ENCODE measurements around the gene RXRA. TPM values are rescaled to one million over a fixed set of nuclear protein-coding genes. Genes with fewer than 3 reads are reported as not detected.

RXRA gene
- polyA plus RNA-seq, 1 donor from 2014 or later, result 0.80 TPM

DNA sequence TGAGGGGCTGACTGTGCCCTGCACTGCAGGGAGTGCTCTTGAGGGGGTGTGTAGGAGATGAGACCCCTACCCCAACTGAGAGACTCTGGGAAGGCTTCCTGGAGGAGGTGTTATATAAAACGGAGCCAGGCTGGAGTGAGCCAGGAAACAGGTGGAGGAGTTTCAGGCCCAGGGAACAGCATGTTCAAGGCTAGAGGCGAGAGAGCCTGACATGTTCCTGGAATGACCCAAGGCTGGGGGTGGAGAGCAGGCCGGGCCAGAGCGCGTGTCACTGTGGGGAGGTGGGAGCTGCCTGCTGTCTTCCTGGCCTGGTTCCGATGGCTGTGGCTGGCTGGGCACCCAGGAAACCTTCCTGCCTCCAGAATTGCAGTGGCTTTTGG, 48.7 kb downstream of the RXRA start:
- Mint-ChIP-seq H3K4me3 (no peak overlapping the region), H3K27ac (peak overlapping the region in 1 of 3 donors; percentile 23), H3K4me1 (peaks cover 0 to 7% (median 3%) of the 10 kb centered on the region in 3 donors)

DNA sequence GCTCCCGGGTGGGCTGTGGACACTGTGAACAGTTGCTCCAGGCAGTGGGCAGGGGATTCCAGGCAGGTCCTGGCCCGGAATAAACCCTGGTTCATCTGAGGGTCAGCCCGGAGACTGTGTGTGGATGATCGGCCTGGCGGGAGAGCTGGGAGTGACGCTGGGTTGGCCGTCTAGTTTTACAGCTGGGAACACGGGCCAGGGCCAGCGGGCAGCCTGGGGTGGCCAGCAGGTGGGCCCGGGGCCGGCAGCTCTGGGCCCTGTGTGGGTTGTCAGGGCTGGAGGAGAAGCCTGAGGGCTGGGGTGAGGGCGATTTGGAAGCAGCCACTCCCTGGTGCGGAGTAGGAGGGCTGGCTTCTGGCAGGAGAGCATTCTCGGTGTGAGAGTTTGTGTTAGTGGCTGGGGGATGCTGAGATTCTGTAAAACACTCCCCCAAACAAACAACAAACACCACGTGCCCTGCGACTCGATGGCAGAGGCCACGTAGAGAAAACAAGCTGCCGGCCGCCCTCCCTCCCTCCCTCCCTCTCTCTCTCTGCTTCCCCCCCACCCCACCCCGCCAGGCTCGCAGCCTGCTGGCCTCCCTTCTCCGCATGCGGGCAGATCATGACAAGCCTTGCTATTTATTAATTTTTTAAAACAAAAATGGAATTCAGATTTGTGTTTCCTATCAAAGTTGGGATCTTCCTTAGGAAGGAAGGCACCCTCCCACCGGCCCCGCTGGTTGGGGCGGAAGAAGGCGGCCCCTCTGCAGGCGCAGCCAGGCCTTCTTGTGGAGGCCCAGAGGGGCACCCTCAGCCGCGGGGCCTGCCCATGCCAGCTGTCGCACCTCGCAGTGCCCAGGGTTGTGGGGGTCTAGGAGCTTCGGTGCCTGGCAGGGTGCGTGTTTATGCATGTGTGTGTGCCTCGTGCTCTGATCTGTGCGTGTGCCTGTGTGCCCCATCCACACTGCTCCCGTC, 49.5 kb downstream of the RXRA start:
- Mint-ChIP-seq H3K4me3 (no peak overlapping the region), H3K27me3 (no peaks in the 10 kb centered on the region), H3K4me1 (peaks cover 0 to 7% (median 3%) of the 10 kb centered on the region in 3 donors), H3K9me3 (no peaks in the 10 kb centered on the region), H3K27ac (no peak overlapping the region), H3K36me3 (peaks cover 6% of the 10 kb centered on the region)

More for the DNA sequence above, 48.7 kb downstream of the RXRA start:
- H3K9me3 Mint-ChIP-seq, result no peaks in the 10 kb centered on the region
- H3K36me3 Mint-ChIP-seq, result peaks cover 6% of the 10 kb centered on the region
- no peaks in the 10 kb centered on the region for H3K27me3 Mint-ChIP-seq

DNA sequence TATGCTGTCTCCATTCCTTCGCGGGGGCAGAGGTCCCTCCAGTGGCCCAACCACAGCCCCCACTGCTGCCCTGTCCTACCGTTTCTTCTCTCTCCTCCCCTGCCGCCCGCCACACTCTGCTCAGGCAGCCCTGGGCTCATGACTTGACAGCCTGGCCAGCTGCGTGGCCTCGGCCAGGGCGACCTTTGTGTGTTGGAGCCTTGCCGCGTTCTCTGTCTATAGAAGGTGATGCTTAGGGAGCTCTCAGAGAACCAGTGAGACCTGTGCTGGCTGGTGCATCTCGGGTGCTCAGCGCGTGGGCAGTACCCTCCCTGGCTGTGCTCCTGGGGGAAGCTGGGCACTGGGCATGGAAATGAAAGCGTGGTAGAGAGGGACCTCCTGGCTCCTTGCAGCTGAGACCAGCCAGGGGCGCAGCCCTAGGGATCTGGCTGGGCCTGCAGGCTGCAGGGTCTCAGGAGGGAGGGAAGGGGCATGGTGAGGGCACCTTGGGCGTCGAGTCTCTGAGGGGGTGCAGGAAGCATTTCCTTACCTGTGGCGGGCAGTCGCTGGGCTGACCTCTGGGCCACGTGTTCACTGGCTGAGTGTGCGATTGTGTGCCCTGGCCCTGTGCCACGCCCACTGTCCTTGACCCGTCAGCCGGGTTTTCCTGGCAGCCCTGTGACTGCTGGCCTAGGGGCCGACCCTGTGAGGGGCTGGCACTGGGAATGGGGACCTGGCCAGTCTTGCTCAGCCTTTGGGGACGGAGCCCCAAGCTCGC, 50.3 kb downstream of the RXRA start:
- Mint-ChIP-seq H3K27ac (no peak overlapping the region), H3K36me3 (peaks cover 6% of the 10 kb centered on the region), H3K4me3 (no peak overlapping the region), H3K27me3 (no peaks in the 10 kb centered on the region), H3K4me1 (peaks cover 0 to 7% (median 4%) of the 10 kb centered on the region in 3 donors), H3K9me3 (no peaks in the 10 kb centered on the region)

GRCh38 chr9:134377143-134377484, 50.9 kb downstream of the RXRA start:
- Mint-ChIP-seq H3K36me3 (peaks cover 4% of the 10 kb centered on the region), H3K9me3 (no peaks in the 10 kb centered on the region), H3K4me1 (peaks cover 0 to 12% (median 9%) of the 10 kb centered on the region in 3 donors), H3K4me3 (no peak overlapping the region), H3K27me3 (no peaks in the 10 kb centered on the region), H3K27ac (no peak overlapping the region)

DNA sequence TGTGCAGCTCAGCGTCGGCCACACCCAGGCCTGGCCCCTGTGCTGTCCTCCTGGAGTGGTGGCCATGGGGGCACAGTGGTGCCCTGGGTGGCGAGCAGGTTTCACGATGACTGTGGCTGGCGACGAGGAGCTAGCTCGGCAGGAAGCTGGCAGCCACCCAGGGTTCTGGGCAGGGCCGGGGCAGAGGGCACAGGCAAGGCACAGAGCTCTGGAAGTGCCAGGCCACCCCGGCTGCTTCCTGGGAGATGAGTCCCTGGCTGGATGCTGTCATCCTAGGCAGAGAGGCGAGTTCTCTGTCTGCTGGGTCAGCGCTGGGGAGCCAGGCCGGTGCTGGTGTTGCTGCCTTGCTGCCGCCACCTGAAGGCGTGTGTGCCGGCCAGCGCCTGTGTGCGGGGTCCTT, 51.7 kb downstream of the RXRA start:
- no peak overlapping the region for H3K27ac Mint-ChIP-seq
- H3K4me1 Mint-ChIP-seq, result peaks cover 0 to 15% (median 10%) of the 10 kb centered on the region in 3 donors
- H3K9me3 Mint-ChIP-seq, result no peaks in the 10 kb centered on the region
- no peaks in the 10 kb centered on the region for H3K27me3 Mint-ChIP-seq
- H3K4me3 Mint-ChIP-seq, result no peak overlapping the region
- H3K36me3 Mint-ChIP-seq, result peaks cover 4% of the 10 kb centered on the region

DNA sequence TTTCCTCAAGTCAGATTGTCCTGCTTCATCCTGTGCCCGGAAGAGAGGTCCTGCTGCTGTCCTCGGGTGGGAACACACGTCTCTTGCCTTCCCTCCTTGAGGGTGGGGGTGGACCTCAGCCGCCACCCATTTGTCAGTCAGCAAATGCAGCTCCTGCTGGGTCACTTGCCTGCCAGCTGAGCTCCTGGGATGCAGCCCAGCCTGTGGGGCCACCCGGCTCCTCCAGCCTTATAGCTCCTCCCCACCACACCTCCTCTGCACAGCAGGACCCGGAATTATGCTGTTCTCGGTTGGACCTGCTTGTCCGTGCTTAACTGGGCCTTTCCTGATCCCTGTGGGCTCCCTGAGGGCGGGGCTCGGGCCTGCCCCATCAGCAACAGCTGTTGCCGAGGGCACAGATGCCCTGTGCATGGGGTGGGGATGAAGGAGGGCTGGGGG, 52.7 kb downstream of the RXRA start:
- Mint-ChIP-seq H3K4me1 (peaks cover 0 to 15% (median 10%) of the 10 kb centered on the region in 3 donors), H3K27me3 (no peaks in the 10 kb centered on the region), H3K36me3 (peaks cover 4% of the 10 kb centered on the region), H3K4me3 (no peak overlapping the region), H3K9me3 (no peaks in the 10 kb centered on the region), H3K27ac (no peak overlapping the region)

DNA sequence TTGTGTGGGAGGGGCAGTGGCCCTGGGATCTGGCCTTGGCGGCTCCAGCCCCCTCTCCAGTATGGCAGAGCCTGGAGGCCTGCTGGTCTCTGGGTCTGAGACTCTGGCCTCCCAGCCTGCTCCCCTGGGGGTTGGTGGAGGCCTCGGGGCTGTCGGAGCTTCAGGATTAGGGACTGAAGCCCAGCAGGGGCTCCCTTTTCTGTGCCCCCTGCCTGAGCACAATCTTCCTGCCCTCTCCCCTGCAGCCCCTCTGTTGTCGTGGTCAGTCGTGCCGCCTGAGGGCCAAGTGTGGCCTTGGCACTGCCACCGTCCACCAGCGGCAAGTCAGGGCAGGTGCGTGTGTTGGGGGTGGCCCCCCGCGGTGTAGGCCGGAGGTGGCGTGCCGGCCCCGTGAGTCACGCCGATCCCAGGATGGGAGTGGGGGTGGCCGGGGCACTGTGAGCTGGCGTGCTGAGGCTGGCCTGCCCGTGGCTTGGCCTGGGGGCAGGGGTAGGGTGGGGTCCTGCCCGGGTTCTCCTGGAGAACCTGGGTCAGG, 53.6 kb downstream of the RXRA start:
- H3K27me3 Mint-ChIP-seq, result no peaks in the 10 kb centered on the region
- H3K4me1 Mint-ChIP-seq, result peaks cover 0 to 11% (median 8%) of the 10 kb centered on the region in 3 donors
- peaks cover 2% of the 10 kb centered on the region for H3K36me3 Mint-ChIP-seq
- H3K4me3 Mint-ChIP-seq, result no peak overlapping the region
- no peak overlapping the region for H3K27ac Mint-ChIP-seq
- H3K9me3 Mint-ChIP-seq, result no peaks in the 10 kb centered on the region

DNA sequence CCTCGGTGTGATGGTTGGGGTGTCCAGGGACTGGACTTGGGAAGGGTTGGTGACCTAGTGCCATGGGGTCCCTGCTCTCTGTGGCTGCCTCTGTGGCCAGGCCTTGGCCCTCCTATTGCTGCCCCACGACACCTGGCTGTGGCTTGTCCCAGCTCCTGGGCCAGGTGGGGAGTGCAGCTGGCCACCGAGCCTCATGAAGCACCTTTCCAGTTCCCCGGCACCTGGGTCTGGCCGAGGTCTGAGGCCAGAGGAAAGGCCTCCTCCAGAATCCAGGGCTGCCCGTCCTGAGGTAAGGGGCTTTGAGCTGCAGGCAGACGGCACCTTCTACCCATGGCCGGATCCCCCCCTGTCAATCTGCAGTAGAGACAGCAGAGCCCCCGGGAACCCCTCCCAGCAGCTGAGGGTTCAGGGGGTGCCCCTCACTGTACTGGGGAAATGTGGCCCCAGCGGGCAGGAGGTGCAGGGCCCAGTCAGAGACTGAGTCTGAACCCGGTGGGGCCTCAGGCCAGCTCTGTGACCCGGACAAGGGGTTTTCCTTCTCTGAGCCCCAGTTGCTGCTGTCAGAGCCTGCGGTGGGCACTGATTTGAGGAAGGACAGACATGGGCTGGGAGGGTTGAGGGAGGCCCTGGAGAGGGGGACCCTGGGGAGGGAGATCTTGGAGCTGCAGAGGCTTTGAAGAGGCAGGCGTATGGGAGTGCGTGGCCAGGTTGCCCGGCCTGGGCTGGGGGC, 54.5 kb downstream of the RXRA start:
- H3K27ac Mint-ChIP-seq, result no peak overlapping the region
- H3K4me1 Mint-ChIP-seq, result peaks cover 0 to 10% (median 7%) of the 10 kb centered on the region in 3 donors
- H3K4me3 Mint-ChIP-seq, result no peak overlapping the region
- peaks cover 2% of the 10 kb centered on the region for H3K36me3 Mint-ChIP-seq
- no peaks in the 10 kb centered on the region for H3K27me3 Mint-ChIP-seq
- no peaks in the 10 kb centered on the region for H3K9me3 Mint-ChIP-seq

GRCh38 chr9:134381272-134381661, 55.0 kb downstream of the RXRA start:
- no peaks in the 10 kb centered on the region for H3K9me3 Mint-ChIP-seq

GRCh38 chr9:134381671-134382516, 55.6 kb downstream of the RXRA start:
- no peaks in the 10 kb centered on the region for H3K36me3 Mint-ChIP-seq
- H3K27ac Mint-ChIP-seq, result peak overlapping the region in 1 of 3 donors; percentile 90
- H3K4me3 Mint-ChIP-seq, result peak overlapping the region in 1 of 4 donors; percentile 87
- H3K9me3 Mint-ChIP-seq, result no peaks in the 10 kb centered on the region
- no peaks in the 10 kb centered on the region for H3K27me3 Mint-ChIP-seq
- peaks cover 0 to 8% (median 7%) of the 10 kb centered on the region in 3 donors for H3K4me1 Mint-ChIP-seq

More at GRCh38 chr9:134381272-134381661, 55.0 kb downstream of the RXRA start:
- Mint-ChIP-seq H3K27me3 (no peaks in the 10 kb centered on the region), H3K4me1 (peaks cover 0 to 10% (median 7%) of the 10 kb centered on the region in 3 donors), H3K27ac (no peak overlapping the region), H3K4me3 (no peak overlapping the region), H3K36me3 (peaks cover 2% of the 10 kb centered on the region)

GRCh38 chr9:134382733-134383132, 56.5 kb downstream of the RXRA start:
- Mint-ChIP-seq H3K27me3 (no peaks in the 10 kb centered on the region), H3K36me3 (no peaks in the 10 kb centered on the region), H3K9me3 (no peaks in the 10 kb centered on the region), H3K4me3 (no peak overlapping the region), H3K4me1 (peaks cover 1 to 8% (median 7%) of the 10 kb centered on the region in 3 donors), H3K27ac (no peak overlapping the region)

DNA sequence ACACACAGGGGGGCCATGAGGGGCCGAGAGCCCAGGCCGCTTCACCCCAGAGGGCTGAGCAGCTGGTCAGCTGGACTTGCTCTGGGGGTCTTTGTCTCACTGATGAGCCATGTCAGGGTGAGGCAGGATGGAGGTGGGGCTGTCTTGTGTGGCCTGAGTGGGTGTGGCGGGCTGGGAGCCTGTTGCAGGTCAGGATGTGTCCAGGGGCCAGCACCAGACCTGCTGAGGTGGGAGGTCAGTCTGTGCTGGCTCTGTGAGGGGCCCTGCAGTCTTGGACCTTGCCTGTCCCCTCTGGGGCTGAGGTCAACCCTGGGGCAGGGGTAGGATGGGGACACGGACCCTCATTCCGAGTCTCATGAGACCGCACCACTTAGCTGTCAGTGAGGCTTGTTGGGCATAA, 56.9 kb downstream of the RXRA start:
- Mint-ChIP-seq H3K4me1 (peaks cover 5 to 8% (median 7%) of the 10 kb centered on the region in 3 donors), H3K9me3 (no peaks in the 10 kb centered on the region), H3K4me3 (peak overlapping the region in 1 of 4 donors; percentile 39), H3K27ac (no peak overlapping the region), H3K36me3 (no peaks in the 10 kb centered on the region), H3K27me3 (no peaks in the 10 kb centered on the region)

DNA sequence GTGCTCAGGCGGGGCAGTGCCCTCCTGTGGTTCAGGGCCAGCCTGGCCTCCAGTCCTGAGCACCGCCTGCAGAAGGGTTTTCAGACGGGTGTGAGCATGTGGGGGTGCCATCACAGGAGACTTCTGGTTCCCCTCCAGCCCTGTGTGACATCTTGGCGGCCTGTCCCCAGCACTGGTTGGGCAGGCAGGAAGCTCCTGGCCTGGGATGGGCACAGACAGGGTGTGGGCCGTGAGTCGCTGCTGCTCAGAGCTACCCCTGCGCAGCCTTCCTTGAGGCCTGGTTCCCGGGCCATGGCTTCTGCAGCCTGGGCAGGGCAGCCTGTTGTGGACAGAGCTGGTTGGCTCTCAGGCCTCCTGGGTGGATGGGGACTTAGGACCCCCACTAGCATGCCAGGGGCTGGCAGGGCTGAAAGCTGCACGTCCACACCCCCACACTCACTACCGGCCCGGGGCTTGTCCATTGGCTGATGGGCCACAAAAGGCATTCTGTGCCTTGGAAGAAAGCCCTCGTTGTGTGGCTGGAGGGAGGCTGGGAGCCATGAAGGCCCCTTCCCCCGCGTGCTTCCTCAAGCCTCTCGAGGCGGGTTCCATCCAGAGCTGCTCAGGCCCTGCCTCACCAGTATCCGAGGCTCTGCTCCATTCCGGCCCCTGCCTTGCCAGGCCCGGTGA, 58.7 kb downstream of the RXRA start:
- no peak overlapping the region for H3K27ac Mint-ChIP-seq
- no peak overlapping the region for H3K4me3 Mint-ChIP-seq
- no peaks in the 10 kb centered on the region for H3K27me3 Mint-ChIP-seq
- H3K9me3 Mint-ChIP-seq, result no peaks in the 10 kb centered on the region
- H3K36me3 Mint-ChIP-seq, result no peaks in the 10 kb centered on the region
- H3K4me1 Mint-ChIP-seq, result peaks cover 7 to 9% (median 8%) of the 10 kb centered on the region in 3 donors

Measured in IgD-negative memory B cell (primary cell).